ENCODE results near the gene HJURP.

Gene HJURP

DNA sequence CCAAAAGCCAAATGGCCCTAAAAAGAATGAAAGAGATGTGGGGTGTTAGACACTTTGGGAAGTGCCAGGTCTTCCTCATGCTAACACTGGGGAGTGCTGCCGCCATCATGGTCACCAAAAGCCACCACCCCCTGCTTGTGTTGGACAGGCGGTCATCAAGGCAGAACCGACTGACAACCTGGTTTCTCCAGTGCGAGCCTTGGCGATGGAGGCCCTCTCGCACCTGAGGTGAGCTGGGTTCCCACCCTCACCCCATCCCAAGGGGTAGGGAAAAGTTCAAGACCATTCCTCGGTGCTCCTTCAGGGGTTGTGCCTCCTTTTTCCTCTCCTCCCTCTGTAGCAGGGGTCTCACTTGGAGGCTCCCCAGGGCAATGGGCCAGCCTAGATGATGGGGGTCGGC lies 42.6 kb downstream of the HJURP start:
- no peak for DNase-seq

- DNase-seq = no peak
Observed at GRCh38 chr2:233811087-233811486, 43.2 kb downstream of the HJURP start.

- DNase-seq = no peak
Observed at GRCh38 chr2:233810385-233810784, 44.0 kb downstream of the HJURP start.

GRCh38 chr2:233807966-233808935 lies 46.1 kb downstream of the HJURP start:
- DNase-seq = no peak

DNA sequence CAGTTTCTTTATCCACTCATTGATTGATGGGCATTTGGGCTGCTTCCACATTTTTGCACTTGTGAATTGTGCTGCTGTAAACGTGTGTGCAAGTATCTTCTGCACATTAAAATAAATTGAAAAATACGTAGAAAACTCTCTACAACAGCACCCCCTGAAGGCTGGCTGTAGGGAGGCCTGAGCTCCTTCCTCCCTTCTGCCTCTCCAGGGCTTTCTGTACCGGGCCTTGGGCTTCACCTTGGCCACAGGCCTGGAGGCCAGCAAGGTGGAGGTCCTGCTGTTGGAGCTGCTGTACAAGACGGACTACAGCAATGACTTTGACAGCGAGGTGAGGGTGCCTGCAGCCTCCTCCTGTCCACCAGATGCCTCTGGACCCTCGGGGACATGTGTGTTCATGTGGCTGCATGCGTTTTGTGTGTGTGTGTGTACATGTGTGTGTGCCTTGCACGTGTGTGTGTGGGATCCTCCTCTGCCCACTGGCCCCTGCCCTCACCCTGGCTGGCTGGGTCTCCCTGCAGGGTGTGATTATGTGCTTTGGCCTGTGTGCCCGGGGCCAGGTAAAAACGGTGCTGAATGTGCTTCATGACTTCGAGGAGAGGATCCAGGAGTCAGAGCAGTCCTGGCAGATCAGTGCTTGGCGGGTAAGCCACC lies 47.0 kb downstream of the HJURP start:
- DNase-seq = no peak

GRCh38 chr2:233803994-233804393 lies 50.3 kb downstream of the HJURP start:
- no peak for DNase-seq

GRCh38 chr2:233803292-233803911 lies 50.9 kb downstream of the HJURP start:
- no peak for DNase-seq

DNA sequence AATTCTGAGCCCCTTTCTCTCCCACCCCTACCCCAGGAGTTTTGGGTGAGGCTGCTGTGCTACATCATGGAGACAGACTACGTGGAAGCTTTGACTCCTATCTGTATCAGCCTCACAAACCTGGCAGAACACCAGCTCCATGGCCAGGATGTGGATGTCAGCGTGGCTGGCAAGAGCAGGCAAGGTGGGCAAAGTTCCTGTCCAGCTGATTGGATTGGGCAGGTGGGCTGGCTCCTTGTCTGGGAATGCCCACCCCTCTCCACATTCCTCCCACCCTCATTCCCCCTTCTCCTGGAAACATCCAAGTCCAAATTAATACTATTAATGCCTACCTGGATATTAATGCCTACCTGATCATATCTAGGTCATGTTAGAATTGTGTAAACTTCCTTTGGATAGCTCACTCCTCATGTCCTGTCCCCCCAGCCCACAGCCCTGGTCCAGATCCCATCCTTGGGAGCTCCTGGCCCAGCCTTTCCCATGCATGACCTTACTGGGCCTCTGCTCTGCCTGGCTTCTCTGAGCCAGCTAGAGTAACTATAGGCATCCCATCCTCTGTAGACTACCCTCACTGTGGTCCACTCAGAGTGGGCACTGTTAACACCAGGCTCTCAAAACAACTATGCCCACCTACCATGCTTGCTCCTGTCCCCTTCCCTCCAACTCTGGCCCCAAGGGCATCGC lies 52.1 kb downstream of the HJURP start:
- no peak for DNase-seq

GRCh38 chr2:233801357-233802131 lies 52.8 kb downstream of the HJURP start:
- no peak for DNase-seq

DNA sequence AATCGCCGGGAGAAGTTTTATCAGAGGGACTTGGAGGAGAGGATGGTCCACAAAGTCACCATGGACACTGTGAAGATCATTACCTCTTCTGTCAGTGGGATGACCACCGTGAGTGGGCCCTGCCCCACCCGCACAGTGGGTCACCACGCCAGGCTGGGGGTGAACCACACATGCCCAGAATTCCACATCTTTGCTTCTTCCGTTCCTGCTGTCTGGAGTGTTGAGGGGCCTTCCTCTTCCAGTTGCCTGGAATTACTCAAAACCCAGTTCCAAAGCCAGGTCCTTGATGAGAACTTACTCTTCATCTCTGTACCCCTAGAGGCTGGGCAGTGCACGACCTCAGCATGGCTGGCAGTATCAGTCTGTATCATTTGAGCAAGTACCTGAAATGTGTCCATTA lies 54.1 kb downstream of the HJURP start:
- DNase-seq = no peak

DNA sequence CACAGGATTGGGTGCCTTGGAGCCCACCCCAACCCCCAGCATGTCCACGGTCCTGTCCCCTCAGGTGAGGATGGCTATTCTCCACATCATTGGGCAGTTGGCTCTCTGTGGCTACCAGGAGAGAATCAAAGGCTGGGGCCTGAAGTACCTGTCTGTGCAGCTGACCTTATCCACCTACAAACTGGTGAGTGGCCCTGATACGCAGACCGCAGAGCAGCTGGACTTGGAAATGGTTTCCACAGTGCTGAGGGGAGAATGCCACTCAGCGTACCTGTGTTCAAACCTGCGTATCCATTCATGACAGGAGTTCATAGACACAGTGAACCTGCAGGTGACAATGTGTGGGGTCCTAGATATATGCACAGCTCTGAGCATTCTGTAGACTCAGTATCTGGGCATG lies 54.6 kb downstream of the HJURP start:
- no peak for DNase-seq

DNA sequence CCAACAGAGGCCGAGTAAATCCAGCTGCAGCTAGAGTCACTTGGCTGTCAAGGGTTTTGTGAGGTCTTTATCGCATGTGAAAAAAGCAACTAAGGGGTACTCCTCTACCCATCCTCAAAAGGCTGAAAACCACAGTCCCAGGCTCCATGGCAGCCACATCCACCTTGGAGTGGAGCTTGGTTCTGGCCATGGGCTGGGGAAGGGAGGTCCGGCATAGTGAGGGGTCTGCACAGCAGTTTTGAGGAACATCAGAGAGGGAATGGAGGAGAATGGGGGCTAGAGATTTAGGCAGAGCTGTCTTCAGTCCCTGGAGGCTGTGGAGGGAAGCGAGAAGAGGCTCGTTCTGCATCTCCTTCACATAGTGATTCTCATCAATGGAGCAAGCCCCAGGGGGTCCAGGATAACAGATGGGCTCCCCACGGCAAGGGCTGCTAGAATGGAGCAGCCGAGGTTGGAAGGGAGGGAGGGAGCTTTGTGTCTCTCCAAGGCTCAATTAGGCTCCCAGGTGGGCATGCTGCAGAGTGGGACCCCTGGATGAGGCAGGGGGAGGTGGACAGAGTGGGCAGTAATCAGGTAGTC lies 55.2 kb downstream of the HJURP start:
- DNase-seq = no peak

DNA sequence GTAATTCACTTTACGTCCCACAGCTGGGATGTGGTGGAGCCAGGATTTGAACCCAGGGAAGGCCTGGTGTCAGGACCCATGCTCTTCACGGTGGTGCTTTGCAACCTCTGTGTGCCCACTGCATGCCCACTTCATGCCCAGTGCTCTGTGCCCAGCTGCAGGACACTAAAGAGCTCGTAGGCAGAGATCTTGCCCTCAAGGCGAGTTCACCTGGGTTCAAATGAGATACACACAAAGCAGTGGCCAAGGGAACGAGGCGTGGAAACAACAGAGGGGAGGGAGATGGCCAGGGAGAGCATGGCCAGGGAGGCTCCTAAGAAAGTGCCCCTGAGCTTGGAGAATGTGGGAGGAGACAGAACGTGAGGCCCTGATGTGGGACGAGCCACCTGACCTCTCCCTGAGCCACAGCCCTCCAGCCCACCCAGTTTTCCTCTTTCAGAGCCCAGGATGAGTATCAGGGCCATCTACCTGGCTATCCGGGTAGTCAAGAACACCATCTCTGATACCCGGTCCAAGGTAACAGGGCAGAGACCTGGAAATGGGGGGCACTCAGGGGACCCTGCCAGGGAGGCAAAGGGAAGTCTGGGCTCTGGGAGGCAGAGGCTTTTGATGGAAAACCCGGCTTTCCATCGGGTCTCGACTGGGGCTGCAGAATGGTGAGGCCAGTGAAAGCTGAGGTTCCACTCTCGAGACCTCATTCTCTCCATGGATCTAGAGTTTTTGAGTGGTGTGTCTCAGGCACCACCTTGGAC lies 55.8 kb downstream of the HJURP start:
- DNase-seq = no peak

GRCh38 chr2:233796254-233796653 lies 58.1 kb downstream of the HJURP start:
- no peak for DNase-seq

DNA sequence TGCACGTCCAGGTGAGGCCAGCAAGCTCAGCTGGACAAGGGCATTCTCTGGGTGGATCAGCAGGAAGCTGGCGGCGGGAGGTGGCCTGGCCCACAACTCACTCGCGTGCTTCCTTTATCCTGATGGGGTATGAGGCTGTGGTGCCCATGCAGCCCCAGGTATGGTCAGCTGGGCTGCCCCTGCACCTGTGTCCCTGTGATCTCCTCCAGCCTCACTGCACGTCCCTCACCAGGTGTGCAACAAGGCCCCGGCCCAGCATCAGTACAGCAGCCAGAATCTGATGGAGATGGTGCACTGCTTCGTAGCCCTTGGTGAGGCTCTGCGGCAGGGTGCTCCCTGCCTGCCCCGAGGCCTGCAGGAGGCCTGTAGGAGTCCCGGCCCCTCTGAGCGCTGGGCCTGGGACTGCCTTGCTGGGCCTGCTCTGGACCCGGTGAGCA lies 58.6 kb downstream of the HJURP start:
- no peak for DNase-seq

GRCh38 chr2:233794128-233794658 lies 60.1 kb downstream of the HJURP start:
- no peak for DNase-seq

DNA sequence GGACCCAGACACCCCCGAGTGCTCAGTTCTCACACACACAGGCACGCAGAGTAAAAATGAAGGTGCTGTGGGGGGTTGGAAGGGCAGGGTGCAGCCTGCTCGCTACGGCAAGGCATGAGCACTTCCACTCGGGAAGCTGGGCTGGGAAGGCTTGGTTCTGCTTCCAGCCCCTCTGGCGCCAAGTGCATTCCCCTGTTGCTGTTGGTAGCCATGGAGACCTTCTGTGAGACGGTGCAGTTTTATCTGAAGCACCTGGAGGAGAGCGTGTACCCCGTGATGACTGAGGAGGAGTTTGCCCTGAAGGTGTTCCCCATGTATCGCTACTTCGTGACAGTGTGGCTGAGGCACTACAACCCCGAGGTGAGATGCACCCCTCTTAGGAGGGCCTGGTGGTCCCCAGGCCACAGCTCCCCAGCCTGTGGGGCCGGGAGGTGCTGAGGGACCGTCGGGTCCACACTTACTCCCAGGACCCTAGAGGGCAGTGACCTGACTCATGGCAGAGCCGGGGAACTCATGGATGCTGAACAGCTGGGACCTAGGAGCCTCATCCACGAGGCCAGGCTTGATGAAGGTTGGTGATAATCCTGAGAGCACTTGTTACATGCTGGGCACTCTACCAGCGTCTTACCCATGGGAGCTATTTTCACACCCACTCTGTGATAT lies 60.7 kb downstream of the HJURP start:
- no peak for DNase-seq

DNA sequence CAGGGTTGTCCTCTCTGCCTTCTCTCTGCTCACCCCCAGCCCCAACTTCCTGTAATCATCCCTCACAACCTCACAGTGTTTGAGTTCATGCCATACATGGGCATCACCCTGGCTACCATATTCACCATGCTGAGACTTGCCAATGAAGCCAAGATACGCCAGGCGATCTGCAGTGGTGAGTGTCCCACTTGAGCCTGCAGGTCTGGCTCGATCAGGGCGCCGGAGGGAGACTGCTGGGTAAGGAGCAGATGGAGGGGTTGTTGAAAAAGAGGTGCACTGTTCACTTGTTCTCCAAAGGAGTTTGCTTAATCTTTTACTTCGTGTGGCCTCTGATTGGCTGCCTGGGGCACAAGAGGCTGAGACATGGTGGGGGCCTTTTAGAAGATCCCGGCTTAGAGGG lies 61.6 kb downstream of the HJURP start:
- no peak for DNase-seq

DNA sequence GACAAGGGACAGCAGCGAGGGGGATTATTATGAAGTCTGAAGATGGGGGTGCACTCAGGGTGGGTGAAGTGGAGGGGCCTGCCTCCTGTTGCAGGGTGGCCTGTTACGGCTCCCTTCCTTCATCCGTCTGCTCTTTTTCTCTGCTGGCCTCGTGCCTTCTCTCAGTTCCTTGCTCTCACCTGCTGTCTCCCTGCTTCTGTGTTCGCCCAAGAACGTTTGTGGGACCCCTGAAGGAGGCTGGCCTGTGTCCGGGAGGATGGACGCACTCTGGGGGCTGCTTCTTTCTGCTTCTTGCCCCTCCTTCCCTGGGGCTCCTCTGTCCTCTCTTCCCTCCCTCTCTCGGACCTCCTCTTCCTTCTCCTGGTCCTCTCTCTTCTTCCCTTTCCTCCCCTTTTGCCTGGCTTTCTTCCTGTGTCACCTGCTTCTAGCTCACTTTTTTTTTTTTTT lies 62.4 kb downstream of the HJURP start:
- DNase-seq = no peak

DNA sequence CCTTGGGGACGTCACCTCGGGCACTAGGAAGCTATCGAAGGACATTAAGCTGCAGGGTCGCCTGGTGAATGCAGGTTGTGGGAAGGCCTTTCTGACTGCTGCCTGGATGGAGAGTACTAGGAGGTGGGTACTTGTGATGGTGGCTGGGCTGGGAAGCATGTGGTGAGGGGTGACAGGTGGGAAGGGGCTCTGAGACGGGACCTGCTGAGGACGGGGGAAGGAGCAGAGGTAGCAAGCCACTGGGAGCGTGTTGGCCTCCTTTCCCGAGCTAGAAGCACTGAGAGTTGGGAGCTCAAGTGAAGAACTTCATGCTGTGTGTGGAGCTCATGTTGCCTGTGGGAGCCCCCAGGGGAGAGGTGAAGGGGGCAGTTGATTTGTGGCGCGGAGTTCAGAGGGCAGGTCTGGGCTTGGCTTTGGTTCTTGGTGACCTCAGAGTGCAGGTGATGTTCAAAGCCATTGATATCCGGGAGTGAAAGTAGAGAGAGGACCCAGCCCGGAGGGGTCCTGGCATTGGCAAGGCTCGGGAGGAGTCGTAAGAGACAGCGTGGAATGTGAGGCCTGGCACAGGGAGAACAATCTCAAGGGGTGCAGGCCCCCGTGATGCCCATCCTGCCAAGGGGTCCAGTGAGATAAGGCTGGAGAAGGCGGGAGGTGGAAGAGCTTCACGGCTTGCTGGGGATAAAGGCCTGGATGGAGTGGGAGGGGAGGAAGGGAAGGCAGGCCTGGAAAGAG lies 63.0 kb downstream of the HJURP start:
- DNase-seq = no peak

All from NCI-H2107 (cell line).